ENCODE data around the gene UNC13A.
"Not testable (repeated sequence)": the region's sequence is repeated elsewhere in the genome, so short reads cannot be mapped to it uniquely, and the experiment has no call there.

UNC13A gene

GRCh38 chr19:17562097-17562496, 126.1 kb downstream of the UNC13A start:
- no peak for DNase-seq

GRCh38 chr19:17560205-17560595, 128.0 kb downstream of the UNC13A start:
- no peak for DNase-seq

GRCh38 chr19:17557466-17557865, 130.7 kb downstream of the UNC13A start:
- no peak for DNase-seq

GRCh38 chr19:17556995-17557394, 131.2 kb downstream of the UNC13A start:
- no peak for DNase-seq

GRCh38 chr19:17555929-17556813, 132.0 kb downstream of the UNC13A start:
- no peak for DNase-seq

- DNase-seq = peak; percentile 88
These were observed 132.7 kb downstream of the UNC13A start, which contains the start of gene COLGALT1 for GRCh38 chr19:17555480-17555928. COLGALT1 (plus strand) TSS chr19:17555649; CDS start chr19:17555714, 65 bp downstream.

GRCh38 chr19:17554968-17555479, 133.1 kb downstream of the UNC13A start:
- DNase-seq = no peak

GRCh38 chr19:17553256-17553655, 134.9 kb downstream of the UNC13A start:
- DNase-seq = peak; percentile 17

GRCh38 chr19:17552735-17553134, 135.4 kb downstream of the UNC13A start:
- DNase-seq = not testable (repeated sequence)

Data from NCI-H1436 treated with DMSO at 0.1 percent for 48 hours (cell line).